ENCODE measurements around the gene ENKUR. TPM values are rescaled to one million over a fixed set of nuclear protein-coding genes. Genes with fewer than 3 reads are reported as not detected.

The ENKUR gene
- total and polyA plus RNA-seq, 4 donors, result 0.08 to 0.15 (median 0.13) TPM

GRCh38 chr10:24993237-24993958 lies 22.6 kb downstream of the ENKUR start:
- 100% methylated on average over 1 of the region's 1 CpG for WGBS
- no peak for DNase-seq (ENCODE audit: low spot score)
- TF ChIP-seq HNF4A (conservative IDR thresholded peaks at IDR 0.05), result peak; percentile 41 to 49
- TF ChIP-seq FOXA2 (IDR thresholded peaks at IDR 0.05), result no peak
- TF ChIP-seq JUND (IDR thresholded peaks at IDR 0.05), result peak in 1 of 2 donors; percentile 19
- peak in 1 of 2 donors; percentile 11 for TF ChIP-seq RXRA (IDR thresholded peaks at IDR 0.05)
- peak; percentile 30 for TF ChIP-seq SP1 (IDR thresholded peaks at IDR 0.05)
- no peak overlapping the region for H3K27ac ChIP-seq (ENCODE audit: low read depth in 1 of 2, low read length in 2 of 2)
- peaks cover 0 to 6% (median 0%) of the 10 kb centered on the region in 4 donors for H3K4me1 ChIP-seq (ENCODE audit: control insufficient read depth in 4 of 4, insufficient read depth in 4 of 4, low read length in 3 of 4)
- H3K27me3 ChIP-seq (ENCODE audit: control insufficient read depth in 4 of 4, insufficient read depth in 4 of 4, low read length in 3 of 4), result no peaks in the 10 kb centered on the region
- H3K9me3 ChIP-seq (ENCODE audit: control insufficient read depth in 4 of 4, low read length in 3 of 4), result no peaks in the 10 kb centered on the region
- H3K4me3 ChIP-seq (ENCODE audit: low read depth in 1 of 3, low read length in 3 of 3), result no peak overlapping the region
- H3K9ac ChIP-seq (ENCODE audit: low read depth in 1 of 2, low read length in 2 of 2), result no peak overlapping the region
- no peaks in the 10 kb centered on the region for H3K36me3 ChIP-seq (ENCODE audit: control insufficient read depth in 4 of 4, insufficient read depth in 3 of 4, low read depth in 1 of 4, low read length in 3 of 4)

- no peak for DNase-seq (ENCODE audit: low spot score)
- no peaks in the 10 kb centered on the region for H3K36me3 ChIP-seq (ENCODE audit: control insufficient read depth in 4 of 4, insufficient read depth in 3 of 4, low read depth in 1 of 4, low read length in 3 of 4)
Observed at GRCh38 chr10:24992512-24993133, 23.3 kb downstream of the ENKUR start.

More at GRCh38 chr10:24992512-24993133, 23.3 kb downstream of the ENKUR start:
- no peak overlapping the region for H3K9ac ChIP-seq (ENCODE audit: low read depth in 1 of 2, low read length in 2 of 2)
- no peak overlapping the region for H3K27ac ChIP-seq (ENCODE audit: low read depth in 1 of 2, low read length in 2 of 2)
- H3K27me3 ChIP-seq (ENCODE audit: control insufficient read depth in 4 of 4, insufficient read depth in 4 of 4, low read length in 3 of 4), result no peaks in the 10 kb centered on the region
- no peak overlapping the region for H3K4me3 ChIP-seq (ENCODE audit: low read depth in 1 of 3, low read length in 3 of 3)
- H3K9me3 ChIP-seq (ENCODE audit: control insufficient read depth in 4 of 4, low read length in 3 of 4), result no peaks in the 10 kb centered on the region
- H3K4me1 ChIP-seq (ENCODE audit: control insufficient read depth in 4 of 4, insufficient read depth in 4 of 4, low read length in 3 of 4), result peaks cover 0 to 6% (median 0%) of the 10 kb centered on the region in 4 donors
- WGBS, result 87% methylated on average over 3 of the region's 3 CpGs
- no peak for TF ChIP-seq YY1 (IDR thresholded peaks at IDR 0.05)
- no peak for TF ChIP-seq REST (IDR thresholded peaks at IDR 0.05)
- no peak for TF ChIP-seq ATF3 (IDR thresholded peaks at IDR 0.05)
- no peak for TF ChIP-seq HNF4A (conservative IDR thresholded peaks at IDR 0.05)
- no peak for TF ChIP-seq RAD21 (IDR thresholded peaks at IDR 0.05)
- TF ChIP-seq EGR1 (IDR thresholded peaks at IDR 0.05; ENCODE audit: low read depth in 2 of 2), result no peak
- TF ChIP-seq NR2F2 (IDR thresholded peaks at IDR 0.05), result no peak
- no peak for TF ChIP-seq CTCF (IDR thresholded peaks at IDR 0.05; ENCODE audit: low read depth, low read length, missing input control)
- TF ChIP-seq JUND (IDR thresholded peaks at IDR 0.05), result no peak
- no peak for TF ChIP-seq FOXA1 (IDR thresholded peaks at IDR 0.05)
- no peak for TF ChIP-seq MAX (IDR thresholded peaks at IDR 0.05)
- no peak for TF ChIP-seq HNF4G (IDR thresholded peaks at IDR 0.05)
- no peak for TF ChIP-seq GABPA (IDR thresholded peaks at IDR 0.05 in 1 of 2, conservative IDR thresholded peaks at IDR 0.05 in 1 of 2)
- no peak for TF ChIP-seq RXRA (IDR thresholded peaks at IDR 0.05)
- TF ChIP-seq FOXA2 (IDR thresholded peaks at IDR 0.05), result no peak
- TF ChIP-seq ZBTB33 (IDR thresholded peaks at IDR 0.05), result no peak
- no peak for TF ChIP-seq SP1 (IDR thresholded peaks at IDR 0.05)

Data from liver (tissue), 9 donors.